K562 (cell line): ENCODE measurements around the gene ASMTL. TPM values are rescaled to one million over a fixed set of nuclear protein-coding genes. Genes with fewer than 3 reads are reported as not detected.

Experiments
- ATAC-seq: fragments of 200-7000 bp; cut with Tn5 transposase; 3 replicates; pipeline ENCODE4 v1.9.1; 2020; ENCODE audit warnings: moderate library complexity
- BruUV-seq: library from RNA; stranded (reverse); fragments of 400-500 nt; replicated peaks from 2 replicates; lab custom pipeline; 2021; lab: Mats Ljungman, UMichigan
- CTCF ChIA-PET: fragments of 300-600 bp; formaldehyde crosslinking; extraction: SDS; loops from one replicate; lab custom pipeline; 2021; ENCODE audit warnings: low intra/inter-chr PET ratio; lab: Yijun Ruan, JAX
- POLR2A ChIA-PET: fragments of 300-600, 350-650 bp; sonication (Branson Sonifier 250); formaldehyde crosslinking; extraction: SDS; loops from one replicate; lab custom pipeline; 2021; ENCODE audit warnings: antibody characterized with exemption, inconsistent platforms; lab: Yijun Ruan, JAX
- DNase-seq, 4 experiments: peaks; one replicate each; pipeline versions ENCODE4 v3.0.0 to v3.0.0-alpha.2; 2011 to 2018; ENCODE audit warnings: low spot score in 3 of 4, mixed read lengths in 3 of 4; ENCODE audit errors: extremely low read depth in 1 of 4
- FAIRE-seq: peaks from 2 replicates; lab custom pipeline; 2011; peaks lifted over from hg19 to GRCh38; lab: Jason Lieb, UNC
- H2AFZ ChIP-seq: 2 replicates; pipeline ENCODE4 v1.6.0; 2011; ENCODE audit warnings: low read depth, low read length, control low read depth, inconsistent platforms
- H3K27ac ChIP-seq: fragments of 200-600 bp; 3 replicates; pipeline ENCODE4 v1.8.0; 2011; ENCODE audit warnings: low read depth, mild to moderate bottlenecking, control low read depth, inconsistent platforms, low read length, moderate library complexity, mixed read lengths; ENCODE audit errors: extremely low read depth
- H3K27me3 ChIP-seq, 2 experiments: fragments of 300-600 bp in 1 of 2; 2 replicates in 1 of 2; 3 replicates in 1 of 2; pipeline versions ENCODE4 v1.6.0 to v1.8.0; 2011; ENCODE audit warnings: inconsistent platforms in 2 of 2, low read length in 2 of 2, mild to moderate bottlenecking in 1 of 2, mixed read lengths in 1 of 2, moderate library complexity in 1 of 2; ENCODE audit not compliant: control insufficient read depth in 2 of 2, insufficient read depth in 2 of 2
- H3K36me3 ChIP-seq: fragments of 300-600 bp; 3 replicates; pipeline ENCODE4 v1.8.0; 2011; ENCODE audit warnings: mild to moderate bottlenecking, low read length, inconsistent platforms; ENCODE audit not compliant: control insufficient read depth, insufficient read depth
- H3K4me1 ChIP-seq, 2 experiments: fragments of 200-600 bp in 1 of 2; replicated peaks in 1 of 2; 2 replicates in 1 of 2; 3 replicates in 1 of 2; pipeline versions ENCODE4 v1.5.1 to v1.8.0; 2011; ENCODE audit warnings: inconsistent platforms in 2 of 2, low read length in 2 of 2, mild to moderate bottlenecking in 1 of 2, mixed read lengths in 1 of 2, moderate library complexity in 1 of 2; ENCODE audit not compliant: control insufficient read depth in 2 of 2, insufficient read depth in 2 of 2
- H3K4me2 ChIP-seq: 2 replicates; pipeline ENCODE4 v1.6.1; 2011; ENCODE audit warnings: low read length, control low read depth, inconsistent platforms, mixed read lengths; ENCODE audit not compliant: insufficient read depth
- H3K4me3 ChIP-seq: fragments of 200-600 bp; sonication (generic), shearing (Covaris generic); 2 replicates; pipeline ENCODE4 v1.5.1; 2016; ENCODE audit warnings: control low read depth, inconsistent platforms
- H3K79me2 ChIP-seq: fragments of 200-600 bp; 3 replicates; pipeline ENCODE4 v1.8.0; 2011; ENCODE audit warnings: low read length, inconsistent platforms; ENCODE audit not compliant: control insufficient read depth, insufficient read depth
- H3K9ac ChIP-seq, 2 experiments: 2 replicates each; pipeline versions ENCODE4 v1.6.0 to v1.6.1; 2011; ENCODE audit warnings: low read depth in 2 of 2, low read length in 2 of 2, control low read depth in 1 of 2, inconsistent platforms in 1 of 2, mild to moderate bottlenecking in 1 of 2, mixed read lengths in 1 of 2; ENCODE audit not compliant: insufficient read depth in 1 of 2
- H3K9me1 ChIP-seq: one replicate; pipeline ENCODE4 v1.6.0; 2011; ENCODE audit warnings: inconsistent platforms, mild to moderate bottlenecking, low read length, moderate library complexity; ENCODE audit not compliant: control insufficient read depth, insufficient read depth
- H3K9me3 ChIP-seq: replicated peaks from 2 replicates; pipeline ENCODE4 v1.5.1; 2011; ENCODE audit warnings: low read depth, low read length, inconsistent platforms; ENCODE audit not compliant: control insufficient read depth, insufficient read depth
- H4K20me1 ChIP-seq: replicated peaks from 2 replicates; pipeline ENCODE4 v1.6.1; 2011; ENCODE audit warnings: low read length, inconsistent platforms, mixed read lengths; ENCODE audit not compliant: control insufficient read depth, insufficient read depth
- EWSR1 ChIP-seq: fragments of 450-650 bp; IDR thresholded peaks from 2 replicates; pipeline ENCODE4 v1.6.1; 2018; ENCODE audit warnings: borderline replicate concordance, mild to moderate bottlenecking, low read depth, moderate library complexity; ENCODE audit not compliant: partially characterized antibody
- FOXA1 ChIP-seq: fragments of 450-650 bp; IDR thresholded peaks from 2 replicates; pipeline ENCODE4 v1.6.1; 2016; ENCODE audit warnings: mild to moderate bottlenecking, borderline replicate concordance
- GTF2A2 ChIP-seq: IDR thresholded peaks from 2 replicates; pipeline ENCODE4 v1.6.1; 2016; ENCODE audit warnings: mild to moderate bottlenecking, missing genetic modification characterization, missing compliant biosample characterization
- KLF10 ChIP-seq: fragments of 250-450 bp; sonication (Bioruptor Pico); IDR thresholded peaks from 2 replicates; pipeline ENCODE4 v1.6.1; 2021; ENCODE audit warnings: matching md5 sums
- MYNN ChIP-seq, 2 experiments: sonication (generic); formaldehyde crosslinking in 1 of 2; IDR thresholded peaks; 2 replicates each; pipeline versions ENCODE4 v1.5.0 to v1.6.1; 2016 to 2020; ENCODE audit warnings: antibody characterized with exemption in 1 of 2, missing genetic modification reagents in 1 of 2
- NCOA1 ChIP-seq: fragments of 450-650 bp; IDR thresholded peaks from 2 replicates; pipeline ENCODE4 v1.6.1; 2016; ENCODE audit warnings: low read depth
- POLR2AphosphoS5 ChIP-seq: IDR thresholded peaks from 2 replicates; pipeline ENCODE4 v1.6.1; 2011; ENCODE audit warnings: mild to moderate bottlenecking, low read depth, low read length, moderate library complexity; ENCODE audit not compliant: control insufficient read depth, insufficient read depth
- RHOXF2B ChIP-seq: fragments of 250-450 bp; sonication (Bioruptor Pico); conservative IDR thresholded peaks from 2 replicates; pipeline ENCODE4 v1.5.1; 2021
- ZFP30 ChIP-seq: fragments of 250-450 bp; sonication (Bioruptor Pico); IDR thresholded peaks from 2 replicates; pipeline ENCODE4 v1.8.0; 2022; ENCODE audit warnings: moderate library complexity, mild to moderate bottlenecking, inconsistent platforms, borderline replicate concordance
- ZNF239 ChIP-seq: fragments of 250-450 bp; sonication (Bioruptor Pico); IDR thresholded peaks from 2 replicates; pipeline ENCODE4 v1.4.0; 2020; ENCODE audit warnings: mild to moderate bottlenecking
- WGBS: fragments of 100-300 bp; shearing (Covaris generic); methylation state at CpG from one replicate; pipeline ENCODE4 v1.1.6; 2016; ENCODE audit warnings: low coverage, mixed read lengths; ENCODE audit not compliant: insufficient coverage; ENCODE audit errors: missing lambda C conversion rate; 5-methylcytosine and 5-hydroxymethylcytosine counted together
- in situ Hi-C: fragments of 300-500 bp; cut with MboI; formaldehyde crosslinking; loops from 4 replicates; pipeline ENCODE4 v1.15.0; 2018; ENCODE audit warnings: inconsistent platforms, mixed read lengths
- intact Hi-C: fragments of 100-400 bp; cut with micrococcal nuclease; formaldehyde crosslinking; loops from 2 replicates; pipeline ENCODE4 v1.14.2; 2022
- polyA plus RNA-seq, 8 experiments: library from polyadenylated mRNA; depleted of rRNA in 4 of 8; stranded (reverse) in 5 of 8; unstranded in 3 of 8; fragments of >200 nt; fragmentation: Nextera tagmentation in 2 of 8; fragmentation: Illumina TruSeq in 1 of 8; extraction: Ambion mirVana in 2 of 8; extraction: Trizol in 1 of 8; gene quantifications; 2 replicates each; pipeline versions ENCODE4 v1.2.1 to v1.2.3, GENCODE V29; 2011 to 2014; ENCODE audit warnings: inconsistent platforms in 1 of 8, missing spikeins in 1 of 8
- total RNA-seq, 7 experiments: library from RNA; depleted of rRNA in 6 of 7; stranded (reverse); fragments of >200 nt in 6 of 7; fragmentation: Illumina TruSeq in 2 of 7; extraction: Trizol in 2 of 7; gene quantifications; 2 replicates each; pipeline versions ENCODE4 v1.2.1 to v1.2.3, GENCODE V29; 2011 to 2021; ENCODE audit warnings: low replicate concordance in 1 of 7
- TF ChIP-seq, protein P1 (sequence below): fragments of 250-450 bp; sonication (Bioruptor Pico); IDR thresholded peaks from 2 replicates; pipeline ENCODE4 v1.5.0; 2021
- TF ChIP-seq, protein P2 (sequence below), 2 experiments: fragments of 450-650 bp in 1 of 2; sonication (generic) in 1 of 2; formaldehyde crosslinking; conservative IDR thresholded peaks; 2 replicates each; pipeline versions ENCODE4 v1.4.0 to v1.8.1; 2020 to 2022; ENCODE audit warnings: mild to moderate bottlenecking in 1 of 2, missing genetic modification reagents in 1 of 2
- TF ChIP-seq, protein P3 (sequence below): IDR thresholded peaks from 3 replicates; pipeline ENCODE4 v1.6.1; 2011; ENCODE audit warnings: borderline replicate concordance, mild to moderate bottlenecking; ENCODE audit not compliant: insufficient read length, insufficient read depth

Gene ASMTL
- total and polyA plus RNA-seq, 9 of the 15 experiments (the other 6 are each of a cell fraction or from before 2014, with no cell fraction given) = 0.56 to 20.6 (median 7.6) TPM

DNA sequence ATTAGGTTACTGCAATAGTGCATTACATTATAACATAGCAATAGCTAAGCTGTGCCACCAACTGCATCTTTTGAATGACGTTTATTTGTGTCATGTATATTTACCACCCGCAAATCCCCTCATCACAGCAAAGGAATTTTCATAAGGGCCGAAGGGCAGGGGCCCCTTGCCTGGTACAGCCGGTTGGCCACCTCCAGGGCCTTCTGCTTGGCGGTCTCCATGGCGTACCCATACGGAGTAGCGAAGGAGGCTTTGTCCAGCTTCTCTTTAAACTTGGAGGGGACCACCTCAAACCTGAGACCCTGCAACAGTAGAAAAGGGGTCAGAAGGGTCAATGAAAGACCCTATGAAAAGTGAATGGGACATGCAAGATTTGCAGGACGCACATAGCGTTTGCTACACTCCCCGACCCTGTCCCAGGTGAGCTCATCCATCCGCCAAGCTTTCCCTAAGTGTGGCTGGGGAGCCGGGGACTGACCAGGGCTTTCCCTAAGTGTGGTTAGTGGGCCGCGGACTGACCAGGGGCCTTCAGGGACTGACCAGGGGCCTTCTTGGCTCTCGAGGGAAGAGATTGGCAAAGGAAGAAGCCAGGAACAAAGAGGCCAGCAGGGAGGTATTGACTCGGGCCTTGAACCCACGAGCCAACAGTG lies 10.6 kb downstream of the ASMTL start:
- H3K9ac ChIP-seq = no peak overlapping the region
- TF ChIP-seq, protein P1, sequence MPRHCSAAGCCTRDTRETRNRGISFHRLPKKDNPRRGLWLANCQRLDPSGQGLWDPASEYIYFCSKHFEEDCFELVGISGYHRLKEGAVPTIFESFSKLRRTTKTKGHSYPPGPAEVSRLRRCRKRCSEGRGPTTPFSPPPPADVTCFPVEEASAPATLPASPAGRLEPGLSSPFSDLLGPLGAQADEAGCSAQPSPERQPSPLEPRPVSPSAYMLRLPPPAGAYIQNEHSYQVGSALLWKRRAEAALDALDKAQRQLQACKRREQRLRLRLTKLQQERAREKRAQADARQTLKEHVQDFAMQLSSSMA (CRISPR knock-in tag) = no peak
- TF ChIP-seq GTF2A2 (tag) = no peak
- in situ Hi-C loops = no loop called here
- FAIRE-seq (no peak), ATAC-seq (no peak), DNase-seq (no peak)
- ChIA-PET POLR2A (no interaction called here), CTCF (no interaction called here)
- peaks cover 8% of the 10 kb centered on the region; the same call in 1 of the 3 replicates for H3K36me3 ChIP-seq
- H3K4me2 ChIP-seq = no peak overlapping the region
- no peaks in the 10 kb centered on the region for H4K20me1 ChIP-seq
- intact Hi-C loops = no loop called here
- no peaks in the 10 kb centered on the region for H3K9me1 ChIP-seq
- no peaks in the 10 kb centered on the region for H3K79me2 ChIP-seq
- H3K4me1 ChIP-seq = no peaks in the 10 kb centered on the region; a peak in 1 of 5 replicates
- 91% methylated on average over 14 of the region's 18 CpGs for WGBS
- no peak overlapping the region for H3K4me3 ChIP-seq
- no peaks in the 10 kb centered on the region; the same call in 1 of the 2 replicates for H3K9me3 ChIP-seq
- BruUV-seq = no TSS peak
- no peak overlapping the region for H3K27ac ChIP-seq
- H3K27me3 ChIP-seq = no peaks in the 10 kb centered on the region
- no peak overlapping the region for H2AFZ ChIP-seq

DNA sequence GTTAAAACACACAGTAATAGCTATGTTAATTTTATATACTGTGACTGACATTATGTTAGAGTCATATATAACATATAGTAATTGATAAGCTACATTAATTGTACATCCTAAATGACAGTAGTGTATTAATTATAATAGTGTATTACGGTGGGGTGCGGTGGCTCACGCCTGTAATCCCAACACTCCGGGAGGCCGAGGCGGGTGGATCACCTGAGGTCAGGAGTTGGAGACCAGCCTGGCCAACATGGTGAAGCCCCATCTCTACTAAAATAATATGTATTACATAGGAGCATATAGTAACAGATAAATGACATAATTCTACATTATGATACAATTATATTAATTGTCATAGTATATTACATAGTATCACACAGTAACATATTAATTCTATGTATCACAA lies 12.2 kb downstream of the ASMTL start:
- no peak for DNase-seq
- no peak for ATAC-seq
- Histone ChIP-seq H3K4me3 (no peak overlapping the region), H3K36me3 (peaks cover 14% of the 10 kb centered on the region; the same call in 1 of the 3 replicates), H3K9ac (no peak overlapping the region), H3K27me3 (no peaks in the 10 kb centered on the region), H2AFZ (no peak overlapping the region), H3K4me2 (no peak overlapping the region), H3K79me2 (no peaks in the 10 kb centered on the region), H3K27ac (no peak overlapping the region), H3K4me1 (no peaks in the 10 kb centered on the region; a peak in 1 of 5 replicates), H3K9me3 (no peaks in the 10 kb centered on the region; the same call in 1 of the 2 replicates), H3K9me1 (no peaks in the 10 kb centered on the region), H4K20me1 (no peaks in the 10 kb centered on the region)
- 100% methylated on average over 6 of the region's 6 CpGs for WGBS
- ChIA-PET CTCF (no interaction called here), POLR2A (no interaction called here)
- intact Hi-C loops (no loop called here), in situ Hi-C loops (no loop called here)
- BruUV-seq = no TSS peak
- FAIRE-seq = no peak
- TF ChIP-seq ZFP30 (CRISPR knock-in tag) (no peak), RHOXF2B (CRISPR knock-in tag) (no peak), EWSR1 (no peak), NCOA1 (no peak), POLR2AphosphoS5 (no peak), ZNF239 (no peak), KLF10 (no peak), FOXA1 (no peak), MYNN (IDR thresholded peaks at IDR 0.05) (no peak), MYNN (CRISPR knock-in tag; IDR thresholded peaks at IDR 0.05) (no peak)
- TF ChIP-seq, protein P2, sequence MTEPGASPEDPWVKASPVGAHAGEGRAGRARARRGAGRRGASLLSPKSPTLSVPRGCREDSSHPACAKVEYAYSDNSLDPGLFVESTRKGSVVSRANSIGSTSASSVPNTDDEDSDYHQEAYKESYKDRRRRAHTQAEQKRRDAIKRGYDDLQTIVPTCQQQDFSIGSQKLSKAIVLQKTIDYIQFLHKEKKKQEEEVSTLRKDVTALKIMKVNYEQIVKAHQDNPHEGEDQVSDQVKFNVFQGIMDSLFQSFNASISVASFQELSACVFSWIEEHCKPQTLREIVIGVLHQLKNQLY (CRISPR knock-in tag; conservative IDR thresholded peaks at IDR 0.05) = no peak
- TF ChIP-seq, protein P3, sequence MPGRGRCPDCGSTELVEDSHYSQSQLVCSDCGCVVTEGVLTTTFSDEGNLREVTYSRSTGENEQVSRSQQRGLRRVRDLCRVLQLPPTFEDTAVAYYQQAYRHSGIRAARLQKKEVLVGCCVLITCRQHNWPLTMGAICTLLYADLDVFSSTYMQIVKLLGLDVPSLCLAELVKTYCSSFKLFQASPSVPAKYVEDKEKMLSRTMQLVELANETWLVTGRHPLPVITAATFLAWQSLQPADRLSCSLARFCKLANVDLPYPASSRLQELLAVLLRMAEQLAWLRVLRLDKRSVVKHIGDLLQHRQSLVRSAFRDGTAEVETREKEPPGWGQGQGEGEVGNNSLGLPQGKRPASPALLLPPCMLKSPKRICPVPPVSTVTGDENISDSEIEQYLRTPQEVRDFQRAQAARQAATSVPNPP = no peak
